GM20431 (cell line): ENCODE results near the gene PSMB5.
"Not testable (repeated sequence)": the region's sequence is repeated elsewhere in the genome, so short reads cannot be mapped to it uniquely, and the experiment has no call there.

Experiments
- in situ Hi-C: fragments of 300-500 bp; cut with MseI, MboI; formaldehyde crosslinking; loops from one replicate; pipeline ENCODE4 v1.15.0; 2020; ENCODE audit warnings: low sequenced_read_pairs; ENCODE audit not compliant: unreplicated experiment

PSMB5 gene

DNA sequence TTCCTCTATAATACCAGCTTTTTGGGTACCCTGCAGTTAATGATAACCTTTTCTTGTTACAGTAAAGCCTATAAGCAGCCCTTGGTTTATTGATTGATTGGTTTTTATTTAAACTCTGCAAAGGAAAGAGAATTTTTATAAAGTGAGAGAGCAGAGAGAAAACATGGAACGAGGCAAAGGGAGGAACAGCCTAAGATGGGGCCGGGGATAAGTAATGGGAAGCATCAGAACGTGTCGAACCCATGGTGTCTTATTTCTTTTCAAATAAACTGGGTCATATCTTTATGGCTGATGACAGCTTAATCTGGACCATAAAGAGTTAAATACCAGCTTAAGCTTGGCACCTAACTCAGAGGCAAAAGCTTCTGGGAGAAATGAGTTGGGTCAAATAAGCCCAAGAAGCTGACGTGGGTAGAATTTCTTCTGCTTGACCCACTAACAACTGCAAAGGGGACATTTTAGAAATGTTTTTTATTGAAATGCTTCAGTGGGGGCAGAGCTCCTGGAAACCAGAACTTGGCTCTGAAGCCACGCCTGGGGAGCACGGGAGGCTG, 12.7 kb downstream of the PSMB5 start:
- in situ Hi-C loops, result no loop called here

DNA sequence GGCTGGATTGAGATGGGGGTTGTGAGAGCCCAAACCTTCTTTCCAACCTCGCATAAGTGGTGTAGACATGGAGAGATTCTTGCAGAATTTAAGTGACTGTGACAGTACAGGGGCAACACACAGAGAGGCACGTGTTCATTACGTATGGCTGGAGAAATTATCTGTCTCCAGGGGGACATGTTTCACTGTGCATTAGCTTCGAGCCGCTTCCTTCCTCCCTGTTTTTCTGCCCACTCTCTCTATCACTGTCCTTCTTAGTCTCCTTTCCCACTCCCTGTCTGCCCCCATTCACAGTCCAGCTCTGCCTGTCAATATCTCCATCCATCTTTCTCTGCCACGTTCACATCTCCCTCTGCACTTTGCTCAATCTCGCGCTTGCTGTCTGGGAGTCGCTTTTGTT, 13.3 kb downstream of the PSMB5 start:
- in situ Hi-C loops, result no loop called here

DNA sequence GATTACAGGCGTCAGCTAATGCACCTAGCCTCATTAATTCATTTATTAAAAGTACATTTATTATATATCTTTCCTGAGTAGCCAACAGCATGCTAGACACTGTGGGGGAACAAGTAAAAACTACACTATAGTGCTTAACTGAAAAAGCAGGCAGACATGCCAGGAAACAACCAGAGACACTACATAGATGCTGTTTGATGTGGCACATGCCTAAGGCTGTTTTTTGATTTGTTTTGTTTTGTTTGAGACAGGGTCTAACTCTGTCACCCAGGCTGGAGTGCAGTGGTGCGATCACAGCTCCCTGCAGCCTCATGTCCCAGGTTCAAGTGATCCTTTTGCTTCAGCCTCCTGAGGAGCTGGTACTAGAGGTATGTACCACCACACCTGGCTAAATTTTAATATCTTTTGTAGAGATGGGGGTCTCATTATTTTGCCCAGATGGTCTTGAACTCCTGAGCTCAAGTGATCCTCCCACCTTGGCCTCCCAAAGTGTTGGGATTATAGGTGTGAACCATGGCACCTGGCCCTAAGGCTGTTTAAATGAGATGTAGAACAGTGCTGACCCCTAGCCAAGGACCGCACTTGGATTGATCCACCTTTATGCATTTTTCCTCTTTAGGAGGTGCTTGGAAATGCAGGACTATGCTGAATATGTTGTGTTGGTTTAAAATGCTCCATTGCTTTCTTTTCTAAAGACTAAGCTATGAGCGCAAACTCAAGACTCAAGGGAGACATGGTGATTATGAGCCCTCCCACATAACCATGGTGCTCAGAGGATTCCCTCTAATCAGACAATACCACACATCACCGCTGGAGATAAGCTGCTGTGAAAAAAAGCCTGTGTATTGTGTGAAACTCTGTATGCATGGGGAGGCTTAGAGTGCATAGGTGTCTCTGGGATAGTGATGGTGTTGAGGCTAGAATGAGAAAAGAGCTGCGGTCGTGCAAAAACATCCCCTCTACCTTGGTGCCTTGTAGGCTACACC, 14.3 kb downstream of the PSMB5 start:
- in situ Hi-C loops, result no loop called here

DNA sequence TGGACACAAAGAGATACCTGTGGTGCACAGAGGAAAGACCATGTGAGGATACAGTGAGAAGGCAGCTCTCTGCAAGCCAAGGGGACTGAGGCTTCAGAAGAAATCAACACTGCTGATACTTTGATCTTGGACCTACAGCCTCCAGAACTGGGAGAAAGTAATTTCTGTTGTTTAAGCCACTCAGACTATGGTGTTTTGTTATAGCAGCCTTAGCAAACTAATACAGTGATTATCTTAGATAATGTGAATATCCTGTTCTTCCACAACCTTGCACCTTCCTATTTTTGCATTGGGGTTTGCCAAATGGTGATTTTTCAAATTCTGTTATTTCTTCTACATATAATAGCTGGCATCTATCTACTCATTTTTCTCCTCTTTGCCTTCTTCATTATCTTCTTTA, 16.6 kb downstream of the PSMB5 start:
- in situ Hi-C loops, result no loop called here

DNA sequence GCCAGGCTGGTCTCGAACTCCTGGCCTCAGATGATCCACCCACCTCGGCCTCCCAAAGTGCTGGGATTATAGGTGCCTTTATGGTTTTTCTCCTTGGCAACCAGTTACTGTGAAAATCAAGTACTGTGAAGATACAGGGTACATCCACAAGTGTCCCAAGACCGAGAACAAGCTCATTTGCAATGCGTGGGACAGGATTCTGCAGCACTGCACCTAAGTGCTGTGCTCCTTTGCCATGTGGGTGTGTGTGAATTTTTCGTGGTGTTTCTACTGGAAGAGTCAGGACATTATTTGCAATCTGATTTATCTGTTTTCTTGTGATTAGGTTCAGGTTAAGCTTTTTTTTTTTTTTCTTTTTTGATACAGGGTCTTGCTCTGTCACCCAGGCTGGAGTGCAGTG, 17.6 kb downstream of the PSMB5 start:
- in situ Hi-C loops, result no loop called here

DNA sequence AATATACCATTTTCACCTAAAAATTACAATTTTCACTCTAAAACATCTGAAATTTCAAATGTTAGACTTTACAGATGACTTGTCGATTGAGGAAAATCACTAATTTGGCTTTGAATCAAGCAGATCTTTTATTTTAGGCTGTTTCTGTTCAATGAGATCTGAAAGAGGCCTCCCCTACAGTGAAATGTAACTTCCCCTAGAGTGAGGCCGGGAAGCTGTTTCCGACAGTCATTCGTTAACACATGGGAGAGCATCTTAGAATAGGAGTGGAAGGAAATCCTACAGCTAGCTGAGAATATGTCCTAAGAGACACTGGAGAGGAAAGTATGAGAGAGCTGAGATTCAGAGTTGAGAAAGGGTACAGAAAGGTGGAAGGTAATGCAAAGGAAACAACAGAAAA, 19.1 kb downstream of the PSMB5 start:
- in situ Hi-C loops, result no loop called here

DNA sequence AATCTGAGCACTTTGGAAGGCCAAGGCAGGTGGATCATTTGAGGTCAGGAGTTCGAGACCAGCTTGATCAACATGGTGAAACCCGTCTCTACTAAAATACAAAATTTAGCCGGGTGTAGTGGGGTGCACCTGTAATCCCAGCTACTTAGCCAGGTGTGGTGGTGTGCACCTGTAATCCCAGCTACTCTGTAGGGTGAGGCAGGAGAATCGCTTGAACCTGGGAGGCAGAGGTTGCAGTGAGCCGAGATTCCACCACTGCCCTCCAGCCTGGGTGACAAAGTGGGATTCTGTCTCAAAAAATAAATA, 21.0 kb downstream of the PSMB5 start:
- in situ Hi-C loops, result not testable (repeated sequence)

DNA sequence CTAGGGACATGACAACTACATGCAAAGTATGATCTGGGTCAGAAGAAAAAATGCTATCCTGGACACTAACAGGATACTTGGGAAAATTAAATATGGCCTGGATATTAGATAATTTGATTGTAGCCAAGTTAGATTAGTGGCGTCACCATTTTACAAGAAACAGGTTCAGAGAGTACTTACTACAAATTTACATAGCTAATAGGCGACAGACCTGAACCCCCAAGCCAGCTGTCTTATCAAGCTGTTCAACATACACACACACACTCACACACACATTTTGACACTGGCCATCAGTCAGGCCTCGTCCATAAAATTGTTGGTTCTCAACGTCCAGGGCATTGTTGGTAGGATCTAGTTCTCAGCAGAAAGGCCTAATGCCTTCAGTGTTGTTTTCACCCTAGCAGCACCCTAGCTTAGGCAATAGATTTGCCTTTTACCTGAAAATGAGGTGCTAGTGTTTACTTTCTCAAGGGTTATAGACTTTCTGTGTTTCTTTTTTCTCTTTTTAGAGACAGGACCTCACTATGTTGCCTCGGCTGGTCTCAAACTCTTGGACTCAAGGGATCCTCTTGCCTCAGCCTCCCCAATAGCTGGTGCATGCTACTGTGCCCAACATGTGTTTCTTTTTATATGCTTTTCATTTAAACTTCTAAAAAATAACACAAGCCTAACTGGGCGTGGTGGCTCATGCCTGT, 21.5 kb downstream of the PSMB5 start:
- in situ Hi-C loops, result no loop called here

DNA sequence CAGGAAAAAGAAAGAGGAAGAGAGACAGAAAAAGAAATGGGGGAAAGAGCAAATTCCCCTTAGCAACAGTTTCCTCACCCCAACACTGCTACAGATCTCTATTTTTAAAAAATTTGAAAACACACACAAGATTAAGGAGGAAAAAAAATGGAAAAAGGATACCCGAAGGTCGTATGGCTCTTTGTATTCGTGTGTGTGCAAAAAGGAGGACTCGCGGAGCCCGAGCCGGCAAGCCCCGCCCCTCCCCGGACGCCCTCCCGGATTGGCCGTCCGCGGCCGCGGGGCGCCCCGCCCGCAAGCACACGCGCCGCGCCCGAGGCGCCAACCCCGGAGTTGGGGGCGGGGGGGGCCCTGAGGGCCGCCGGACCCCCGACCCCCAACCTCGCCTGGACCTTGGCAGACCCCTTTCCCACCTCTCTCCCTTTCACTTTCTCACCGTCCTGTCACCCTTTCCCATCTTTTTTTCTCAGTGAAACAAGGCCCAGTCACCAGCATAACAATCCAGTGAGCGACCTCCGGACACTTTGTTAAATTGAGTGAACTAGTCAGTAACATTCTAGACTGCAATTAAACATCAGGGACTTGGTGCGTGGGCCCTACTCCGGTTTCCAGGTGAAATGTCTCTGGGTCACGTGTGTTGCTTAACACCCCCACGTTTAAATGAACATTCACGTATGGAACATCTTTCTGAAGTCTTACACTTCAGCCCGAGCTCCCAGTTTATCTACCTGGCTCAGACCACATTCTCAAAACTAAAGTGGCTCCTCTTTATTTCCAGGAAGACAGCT, 24.6 kb downstream of the PSMB5 start, which contains the start of gene C14orf93:
Gene C14orf93 (minus strand): TSS at position 205 of the 788 bp plus-strand sequence. CDS start 11,120 bp downstream, outside the sequence.
- in situ Hi-C loops, result no loop called here

DNA sequence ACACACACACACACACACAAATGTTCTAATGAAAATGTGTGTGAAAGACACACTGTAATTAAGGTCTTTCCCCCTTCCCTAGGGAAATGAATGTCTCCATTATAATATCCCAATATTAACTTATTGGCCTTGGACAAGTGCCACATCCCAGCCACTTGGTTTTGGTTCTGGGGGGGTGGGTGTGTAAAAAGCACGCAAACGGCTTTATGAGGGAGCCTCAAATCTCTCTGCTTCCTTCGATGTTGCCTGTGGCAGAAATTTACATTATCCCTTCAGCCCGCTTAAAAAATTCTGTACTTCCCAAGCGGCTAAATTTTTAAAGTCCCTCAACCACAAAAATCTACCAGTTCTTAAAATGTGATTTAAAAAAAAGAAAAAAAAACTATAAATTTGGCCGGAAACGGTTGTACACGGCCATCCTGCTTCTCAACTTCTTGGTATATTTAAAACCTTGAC, 25.2 kb downstream of the PSMB5 start:
- in situ Hi-C loops, result no loop called here

DNA sequence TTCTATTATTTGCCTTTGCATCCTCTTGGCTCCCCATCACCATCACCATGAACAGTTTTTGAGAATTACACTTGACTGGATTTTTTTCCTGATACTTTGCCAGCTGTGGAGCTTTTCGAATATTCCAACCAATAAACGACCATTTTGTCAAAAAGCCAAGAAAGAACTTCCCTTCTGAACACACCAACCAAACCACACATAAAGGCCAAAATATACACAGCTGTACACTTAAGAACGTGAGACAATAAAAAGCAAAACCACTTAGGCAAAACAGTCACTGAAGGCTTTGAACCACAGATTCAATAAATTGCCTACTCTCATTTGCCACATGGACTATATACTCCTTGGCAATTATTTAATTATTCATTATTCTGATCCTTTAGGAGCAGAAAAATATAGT, 25.9 kb downstream of the PSMB5 start:
- in situ Hi-C loops, result no loop called here

DNA sequence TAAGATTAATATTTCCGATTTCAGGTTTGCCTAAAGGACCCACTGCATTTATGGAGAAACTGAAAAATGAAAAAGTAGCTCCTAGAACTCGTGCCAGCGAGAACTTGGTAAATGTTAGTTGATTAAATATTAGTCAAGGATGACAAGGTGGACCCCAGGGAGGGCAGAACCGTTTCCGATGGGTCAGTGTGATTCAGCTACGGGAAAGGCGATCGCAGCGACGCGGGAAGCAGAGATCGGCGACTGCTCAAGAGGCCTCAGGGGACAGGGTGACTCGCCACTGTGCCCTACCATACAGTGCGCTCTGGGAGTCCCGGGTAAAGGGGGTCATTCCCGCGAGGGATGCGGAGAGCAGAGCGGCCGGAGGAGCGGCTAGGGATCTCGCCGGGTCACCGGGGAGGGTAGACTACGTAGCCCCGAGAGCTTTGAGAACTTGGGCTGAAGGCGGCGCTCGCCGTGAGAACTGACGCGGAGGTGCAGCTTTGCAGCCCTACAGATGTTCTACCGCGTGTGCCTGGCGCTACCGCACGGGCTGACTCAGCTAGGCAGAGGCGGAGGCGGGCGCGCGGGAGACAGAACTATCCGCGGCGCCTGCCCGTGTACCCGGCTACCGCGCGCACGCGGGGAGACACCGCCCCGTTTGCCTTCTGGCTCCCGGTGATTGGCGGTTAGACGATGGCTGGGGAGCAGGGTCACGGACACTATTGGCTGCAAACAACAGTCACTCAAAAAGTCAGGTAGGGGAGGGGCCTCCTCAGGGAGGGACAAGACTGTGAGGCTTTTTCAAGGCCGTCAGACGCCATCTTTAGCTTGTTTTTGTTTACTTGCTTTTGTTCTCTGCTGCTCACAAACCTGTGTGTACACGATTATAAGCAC, 27.9 kb downstream of the PSMB5 start:
- in situ Hi-C loops, result no loop called here

DNA sequence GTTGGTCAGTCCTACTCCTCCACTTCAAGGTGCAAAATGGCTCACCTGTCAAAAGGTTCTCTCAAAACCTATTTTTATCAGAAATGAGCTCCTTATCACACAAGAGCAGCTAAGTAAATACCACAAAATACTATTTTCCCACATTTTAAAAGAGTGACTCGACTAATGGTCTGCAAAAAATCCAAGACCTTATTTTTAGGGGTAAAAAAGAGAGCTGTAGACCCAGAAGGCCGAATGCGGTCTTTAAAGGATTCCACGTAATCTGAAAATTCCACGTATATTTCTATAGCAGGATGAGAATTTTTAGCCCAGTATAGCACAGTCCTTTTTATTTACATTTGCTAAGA, 28.5 kb downstream of the PSMB5 start:
- in situ Hi-C loops, result no loop called here

DNA sequence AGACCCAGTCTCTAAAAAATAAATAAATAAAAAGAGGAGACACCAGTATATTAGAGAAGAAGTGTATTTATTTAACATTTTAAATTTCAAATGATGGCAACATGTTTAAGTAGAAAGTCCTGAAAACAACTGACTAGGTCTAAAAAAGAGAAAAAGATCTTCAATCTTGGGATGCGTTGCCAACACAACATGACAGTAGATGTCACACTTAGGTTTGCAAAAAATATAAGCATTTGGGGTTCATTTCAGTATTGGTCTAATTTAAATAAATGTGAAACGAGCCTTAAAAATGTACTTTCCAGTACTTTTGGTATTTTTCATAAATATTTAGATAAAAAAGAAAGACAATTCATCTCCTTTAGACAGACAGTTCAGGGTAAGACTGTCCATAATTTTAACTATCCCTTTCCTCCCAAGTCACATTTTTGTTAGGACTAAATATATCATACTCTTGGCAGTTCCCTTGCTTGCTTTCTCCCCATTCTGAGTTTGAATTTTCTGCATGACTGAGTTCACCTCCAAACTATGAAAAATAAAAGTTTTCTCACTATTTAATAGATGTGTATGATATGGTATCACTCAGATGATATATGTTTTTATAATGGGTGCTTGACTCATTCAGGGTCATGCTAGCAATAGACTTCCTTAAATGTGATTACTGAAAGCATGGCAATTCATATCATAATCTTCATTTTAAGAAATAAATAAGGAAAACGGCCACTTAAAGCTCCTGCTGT, 29.1 kb downstream of the PSMB5 start:
- in situ Hi-C loops, result no loop called here

DNA sequence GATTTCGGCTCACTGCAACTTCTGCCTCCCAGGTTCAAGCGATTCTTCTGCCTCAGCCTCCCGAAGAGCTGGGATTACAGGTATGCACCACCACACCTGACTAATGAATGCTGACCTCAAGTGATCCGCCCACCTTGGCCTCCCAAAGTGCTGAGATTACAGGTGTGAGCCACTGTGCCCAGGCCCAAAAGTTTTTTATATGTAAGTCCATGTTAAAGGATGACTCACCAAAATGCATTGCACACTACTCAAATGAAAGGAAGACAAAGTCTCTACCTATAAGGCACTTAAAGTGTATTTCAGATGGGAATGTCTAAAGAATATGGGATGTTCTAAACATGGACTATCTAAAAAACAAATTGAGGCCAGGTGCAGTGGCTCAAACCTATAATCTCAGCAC, 30.4 kb downstream of the PSMB5 start:
- in situ Hi-C loops, result not testable (repeated sequence)

DNA sequence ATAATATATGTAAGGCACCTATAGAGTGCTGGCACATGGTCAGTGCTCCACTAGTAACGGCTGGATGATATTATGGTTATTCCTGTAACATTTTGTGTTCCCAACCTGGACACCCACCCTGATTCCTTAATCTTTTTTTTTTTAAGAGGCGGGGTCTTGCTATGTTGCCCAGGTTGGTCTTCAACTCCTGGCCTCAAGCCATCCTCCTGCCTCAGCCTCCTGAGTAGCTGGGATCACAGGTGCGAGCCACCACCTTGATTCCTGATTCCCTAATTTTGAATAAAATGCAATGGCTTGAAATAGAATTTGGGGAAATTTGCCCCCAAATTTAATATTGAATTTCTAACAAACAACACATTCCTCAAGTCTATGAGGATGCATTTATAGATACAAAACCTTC, 32.1 kb downstream of the PSMB5 start:
- in situ Hi-C loops, result no loop called here

DNA sequence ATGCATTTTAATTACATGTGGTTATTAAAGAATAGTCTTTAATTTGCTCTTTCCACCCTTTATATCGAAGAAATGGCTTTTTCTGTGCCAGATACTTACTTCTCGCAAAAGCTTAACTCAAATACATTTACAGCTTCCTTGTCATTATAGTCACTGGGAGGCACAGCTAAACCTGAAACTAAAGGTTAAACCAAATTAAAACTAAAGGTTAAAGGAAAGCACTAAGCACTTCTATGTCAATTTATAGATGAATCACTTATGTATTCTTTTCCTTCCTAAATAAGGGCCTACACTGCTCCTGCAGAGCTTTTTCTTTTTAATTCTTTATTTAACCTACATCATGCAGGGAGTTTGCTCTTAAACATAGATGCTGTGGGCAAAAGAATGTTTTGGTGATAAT, 33.8 kb downstream of the PSMB5 start:
- in situ Hi-C loops, result no loop called here

DNA sequence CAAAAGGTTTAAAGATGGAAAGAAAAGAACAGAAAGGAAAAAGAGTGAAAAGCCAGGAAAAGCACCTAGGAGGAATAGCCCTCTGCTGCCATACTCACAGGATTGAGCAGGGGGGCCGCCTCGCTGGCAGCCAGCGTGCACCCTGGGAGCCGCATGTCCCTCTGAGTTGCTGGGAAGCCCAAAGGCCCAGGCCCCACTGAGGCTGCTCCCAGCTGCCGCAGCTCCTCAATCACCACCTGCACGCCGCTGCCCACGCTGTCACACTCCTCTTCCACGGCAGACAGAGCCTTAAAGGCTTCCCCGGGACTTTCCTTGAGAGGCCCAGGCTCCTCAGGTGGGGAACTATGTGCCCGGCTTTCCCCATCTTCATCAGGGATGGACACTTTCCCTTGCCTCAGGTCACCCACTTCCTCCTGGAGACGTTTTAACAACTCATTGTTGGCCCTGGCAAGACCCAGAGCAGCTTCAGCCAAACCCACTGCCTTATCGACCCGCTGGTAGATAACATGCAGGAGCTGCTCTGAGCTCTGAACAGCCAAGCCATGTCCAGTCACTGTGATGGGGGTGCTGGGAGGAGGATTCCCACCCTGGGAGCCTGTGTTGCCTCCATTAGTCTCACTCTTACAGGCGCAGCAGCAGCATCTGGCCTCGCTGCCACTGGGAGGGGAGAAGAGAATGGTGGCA, 36.2 kb downstream of the PSMB5 start:
- in situ Hi-C loops, result loop anchor here (10.0 kb wide), 1 partner anchor 56 kb away; the partner anchor contains the start of gene CDH24
